Activated CD4-positive, CD25-positive, alpha-beta regulatory T cell treated with anti-CD3 and anti-CD28 coated beads, Interleukin-2, amount 50 U/mL, for 24 hours (primary cell): Measurements from ENCODE around the gene FGFBP3.

Source experiments
- ATAC-seq, 2 donors: fragments of 150-1000 bp; cut with Tn5 transposase; one replicate each; pipeline ENCODE4 v1.10.0; 2021; ENCODE audit warnings: mild to moderate bottlenecking in 1 of 2, moderate library complexity in 1 of 2

FGFBP3 gene, protein sequence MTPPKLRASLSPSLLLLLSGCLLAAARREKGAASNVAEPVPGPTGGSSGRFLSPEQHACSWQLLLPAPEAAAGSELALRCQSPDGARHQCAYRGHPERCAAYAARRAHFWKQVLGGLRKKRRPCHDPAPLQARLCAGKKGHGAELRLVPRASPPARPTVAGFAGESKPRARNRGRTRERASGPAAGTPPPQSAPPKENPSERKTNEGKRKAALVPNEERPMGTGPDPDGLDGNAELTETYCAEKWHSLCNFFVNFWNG

DNA sequence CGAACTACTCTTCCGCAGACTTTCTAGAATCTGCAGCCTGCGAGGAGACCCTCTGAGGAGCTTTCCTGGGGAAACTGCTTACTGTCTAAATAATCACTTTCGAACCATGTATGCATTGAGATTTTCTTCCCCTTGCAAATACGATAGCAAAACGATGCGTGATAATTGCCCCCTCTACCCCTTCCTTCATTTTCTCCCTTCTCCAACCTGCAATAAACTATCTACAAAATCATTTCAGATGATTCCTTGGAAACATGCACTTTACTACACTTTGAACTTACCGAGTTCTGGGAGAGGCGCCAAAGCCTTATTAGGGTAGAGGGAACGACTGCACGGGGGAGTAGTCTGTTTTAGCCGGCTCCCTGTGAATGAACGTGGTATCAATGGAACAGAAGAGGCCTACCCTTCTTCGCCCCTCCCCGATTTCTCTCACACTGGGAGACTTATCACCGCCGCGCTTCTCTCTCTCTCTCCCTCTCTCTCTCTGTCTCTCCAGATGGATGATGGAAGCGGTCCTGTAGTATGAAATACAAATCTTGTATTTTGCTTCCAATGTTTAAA, at the start of gene FGFBP3:
Gene FGFBP3, minus strand, starts transcription at position 370 of the 561 bp plus-strand sequence. CDS start 517 bp downstream, outside the sequence.
- peak in 1 of 2 donors; percentile 10 for ATAC-seq

DNA sequence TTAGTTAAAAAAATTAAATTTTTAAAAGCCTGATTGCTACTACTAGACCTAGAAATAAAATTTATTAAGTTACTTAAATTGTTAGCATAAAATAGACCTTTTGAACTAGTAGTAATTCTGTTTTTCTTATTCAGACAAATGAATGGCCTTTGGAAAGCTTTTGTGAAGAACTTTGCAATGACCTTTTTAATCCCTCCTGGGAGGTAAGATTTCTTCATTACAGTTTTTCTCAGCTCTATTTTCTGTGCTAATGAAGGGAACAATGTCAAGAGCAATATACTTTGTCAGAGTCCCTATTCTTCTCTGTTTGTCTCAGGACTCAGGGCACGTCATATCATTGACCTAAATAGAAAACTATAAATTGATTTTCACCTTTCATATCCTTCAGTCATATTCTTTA, 47.8 kb upstream of the FGFBP3 start:
- no peak for ATAC-seq

DNA sequence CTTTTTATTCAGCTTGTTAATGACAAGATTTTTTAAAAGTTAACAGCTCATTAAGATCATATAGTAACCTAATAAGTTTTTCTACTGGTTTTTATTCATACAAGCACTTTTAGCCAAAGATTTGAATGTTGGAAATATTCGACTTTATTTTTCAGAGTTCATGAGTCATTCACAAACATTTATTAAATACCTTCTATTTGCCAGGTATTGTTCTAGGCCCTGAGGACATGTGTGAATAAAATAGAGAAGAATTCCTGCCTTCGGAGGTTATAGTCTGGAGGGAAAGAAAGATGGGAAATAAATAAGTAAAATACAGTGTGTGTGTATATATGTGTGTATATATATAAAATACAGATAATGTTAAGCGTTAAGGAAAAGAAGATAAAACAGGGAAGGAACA, 45.8 kb upstream of the FGFBP3 start:
- no peak for ATAC-seq

DNA sequence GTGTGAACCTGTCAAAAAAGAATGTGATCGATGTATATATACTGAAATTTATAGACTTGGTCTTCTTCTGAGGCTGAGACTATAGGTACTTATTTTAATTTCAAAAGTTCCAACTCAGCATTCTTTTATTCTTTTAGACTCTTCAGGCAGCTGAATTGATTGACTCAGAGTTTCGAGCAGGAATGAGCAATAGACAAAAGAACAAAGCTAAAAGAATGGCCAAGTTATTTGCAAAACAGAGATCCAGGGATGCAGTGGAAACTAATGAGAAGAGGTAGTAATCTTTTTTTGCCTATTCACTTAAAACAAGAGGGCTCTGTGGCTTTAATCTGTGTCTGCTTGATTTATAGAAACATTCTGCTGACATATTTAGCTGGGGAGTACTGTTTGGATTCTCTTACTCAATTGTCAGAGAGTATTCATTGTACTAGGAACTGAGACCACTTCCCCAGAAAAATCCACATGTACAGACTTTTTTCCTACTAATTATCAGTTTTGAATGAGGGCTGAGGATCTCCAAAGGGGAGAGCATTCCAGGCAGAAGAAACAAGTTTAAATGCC, 44.4 kb upstream of the FGFBP3 start:
- no peak for ATAC-seq

DNA sequence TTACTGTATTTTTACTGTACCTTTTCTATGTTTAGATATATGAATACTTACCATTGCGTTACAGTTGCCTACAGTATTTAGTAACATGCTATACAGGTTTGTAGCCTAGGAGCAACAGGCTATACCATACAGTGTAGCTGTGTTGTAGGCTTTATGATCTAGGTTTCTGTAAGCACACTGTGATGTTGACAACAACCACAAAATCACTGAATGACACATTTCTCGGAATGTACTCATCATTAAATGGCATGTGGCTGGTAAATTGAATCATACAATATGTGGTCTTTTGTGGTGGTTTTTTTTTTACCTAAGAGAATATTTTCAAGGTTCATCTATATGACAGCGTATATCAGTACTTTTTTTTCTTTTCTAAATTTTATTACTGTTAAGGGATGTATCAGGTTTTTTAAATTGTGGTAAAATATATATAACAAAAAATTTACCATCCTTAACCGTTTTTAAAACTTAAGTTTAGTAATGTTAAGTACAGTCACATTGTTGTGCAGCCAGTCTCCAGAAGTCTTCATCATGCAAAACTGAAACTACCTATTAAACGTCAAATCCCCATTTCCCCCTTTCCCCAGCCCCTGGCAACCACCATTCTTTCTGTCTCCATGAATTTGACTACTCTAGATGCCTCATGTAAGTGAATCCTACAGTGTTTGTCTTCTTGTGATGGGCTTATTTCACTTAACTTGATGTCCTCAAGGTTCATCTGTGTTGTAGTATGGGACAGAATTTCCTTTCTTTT, 35.8 kb upstream of the FGFBP3 start:
- ATAC-seq = peak; percentile 97

DNA sequence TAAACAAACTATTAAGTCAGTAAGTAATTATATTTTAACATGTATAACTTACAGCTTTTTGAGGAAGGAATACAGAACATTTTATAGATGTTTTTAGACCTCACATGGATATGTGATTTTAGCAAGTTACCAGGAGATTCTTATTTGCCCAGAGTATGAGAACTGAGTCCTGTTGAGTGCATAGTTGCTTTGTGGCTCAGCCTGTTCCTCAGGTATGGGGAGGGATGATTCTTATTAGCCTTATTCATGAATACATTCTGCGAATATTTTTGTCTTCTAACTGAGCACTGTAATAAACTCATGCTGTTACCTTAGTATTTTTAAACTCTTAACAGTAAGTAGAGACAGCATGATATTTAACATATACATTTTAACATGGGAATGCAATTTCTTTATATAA, 32.1 kb upstream of the FGFBP3 start:
- no peak for ATAC-seq

DNA sequence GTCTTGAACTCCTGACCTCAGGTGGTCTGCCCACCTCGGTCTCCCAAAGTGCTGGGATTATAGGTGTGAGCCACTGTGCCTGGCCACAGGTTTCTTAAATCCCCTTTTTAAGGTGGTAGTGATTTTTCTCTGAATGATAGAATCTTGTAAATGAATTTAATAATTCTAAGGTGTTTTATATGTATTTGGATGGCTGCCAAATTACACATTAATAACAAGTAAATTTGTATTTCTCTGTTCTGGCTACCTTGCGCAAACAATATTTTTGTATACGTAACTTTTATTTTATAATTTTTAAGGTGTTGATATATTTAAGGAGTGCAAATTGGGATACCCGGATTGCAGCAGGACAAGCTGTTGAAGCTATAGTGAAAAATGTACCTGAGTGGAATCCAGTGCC, 30.4 kb upstream of the FGFBP3 start:
- no peak for ATAC-seq

DNA sequence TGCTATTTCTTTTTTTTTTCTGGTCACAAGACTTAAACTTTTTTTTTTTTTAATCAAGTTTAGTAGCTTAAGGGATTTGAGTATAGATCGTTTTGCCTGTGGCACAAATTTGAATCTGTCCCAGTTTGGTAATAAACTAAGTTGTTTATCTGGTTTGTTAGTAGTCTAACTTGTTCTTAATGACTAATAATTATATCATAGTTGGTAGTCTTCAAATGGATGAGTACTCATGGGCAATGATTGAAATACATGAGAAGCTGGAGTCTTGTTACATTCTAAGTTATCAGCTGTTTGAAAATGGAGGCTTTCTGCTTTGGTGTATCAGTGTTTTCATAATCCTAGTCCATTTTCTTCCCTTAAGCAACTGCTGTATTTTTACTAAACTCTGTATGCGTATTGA, 26.6 kb upstream of the FGFBP3 start:
- no peak for ATAC-seq

DNA sequence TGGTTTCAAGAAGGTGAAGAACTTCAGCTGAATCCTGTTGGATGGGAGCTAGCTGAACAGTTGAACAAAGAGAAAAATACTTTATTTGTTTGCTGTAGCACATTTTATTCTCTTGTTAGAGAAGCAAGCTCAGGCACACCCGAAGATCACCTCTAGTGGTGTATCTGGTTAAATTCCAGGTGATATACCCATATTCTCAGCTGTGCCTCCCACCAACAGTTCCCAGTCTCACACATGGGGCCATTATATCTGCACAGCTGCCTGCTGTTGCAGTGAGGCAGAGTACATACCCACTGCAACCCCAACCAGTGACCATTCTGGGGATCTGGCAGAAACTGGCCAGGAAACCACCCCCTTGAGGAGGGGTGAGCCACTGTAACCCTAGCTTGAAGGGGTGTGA, 23.5 kb upstream of the FGFBP3 start:
- no peak for ATAC-seq

DNA sequence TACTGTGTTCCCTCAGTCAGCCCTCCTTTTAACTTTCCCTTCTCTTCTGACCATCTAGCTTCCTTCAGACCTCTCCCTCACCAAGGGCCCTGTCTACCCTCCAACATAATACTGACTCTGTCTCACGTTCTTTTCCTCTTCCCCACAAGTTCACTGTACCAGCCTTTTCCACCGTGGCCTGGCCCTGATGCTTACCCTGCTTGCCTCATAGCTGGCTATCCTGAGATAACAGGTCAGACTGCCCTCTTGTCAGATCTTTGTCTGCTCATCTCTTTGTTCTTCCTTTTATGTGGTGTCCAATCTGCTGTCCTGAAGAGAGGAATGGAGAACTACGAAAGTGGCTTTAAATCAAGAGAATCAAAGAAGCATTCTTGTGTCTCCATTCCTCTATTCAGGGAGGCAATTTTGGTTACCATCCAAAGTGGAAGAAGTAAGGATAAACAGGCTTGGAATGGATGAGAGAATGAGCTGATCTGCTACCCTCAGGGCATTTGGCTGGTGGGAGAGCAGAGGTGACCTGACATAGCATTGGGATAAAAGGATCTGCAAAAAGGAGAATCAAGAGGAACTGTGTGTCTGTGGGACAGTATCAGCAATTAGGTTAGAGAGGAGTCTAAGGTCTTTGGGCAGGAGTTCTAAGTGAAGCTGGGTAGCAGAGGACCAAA, 22.4 kb upstream of the FGFBP3 start:
- no peak for ATAC-seq

DNA sequence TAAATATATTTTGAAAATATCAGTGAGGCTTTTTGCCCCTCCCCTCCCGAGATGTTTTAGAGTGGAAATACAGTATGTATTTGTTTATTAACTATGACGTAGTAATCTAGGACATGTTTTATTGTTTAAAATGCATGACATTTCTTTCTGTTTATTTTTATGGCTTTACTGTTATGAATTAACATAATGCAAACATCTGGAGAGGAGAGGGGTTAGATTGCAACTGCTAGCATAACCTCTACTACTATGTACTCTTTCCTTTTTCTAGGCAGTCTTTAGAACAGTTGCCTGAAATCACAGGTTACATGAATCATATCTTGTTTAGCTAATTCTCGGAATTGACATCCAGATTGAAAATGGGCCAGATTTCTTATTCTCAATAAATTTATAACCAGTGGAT, 21.7 kb upstream of the FGFBP3 start:
- ATAC-seq = no peak

DNA sequence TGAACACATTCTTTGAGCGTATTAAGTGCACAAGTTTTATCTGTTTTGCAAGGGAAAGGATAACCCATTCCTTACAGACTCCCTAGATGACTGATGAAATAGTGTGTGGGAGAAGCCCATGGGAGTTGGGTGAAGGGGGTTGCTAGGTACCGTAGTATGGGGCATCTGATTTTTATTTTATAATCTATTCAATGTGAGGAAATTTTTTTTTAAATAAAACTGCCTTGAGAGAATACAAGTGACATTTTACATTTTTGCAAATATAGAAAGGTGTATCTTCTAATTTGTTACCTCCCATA, 15.7 kb upstream of the FGFBP3 start:
- ATAC-seq = no peak

DNA sequence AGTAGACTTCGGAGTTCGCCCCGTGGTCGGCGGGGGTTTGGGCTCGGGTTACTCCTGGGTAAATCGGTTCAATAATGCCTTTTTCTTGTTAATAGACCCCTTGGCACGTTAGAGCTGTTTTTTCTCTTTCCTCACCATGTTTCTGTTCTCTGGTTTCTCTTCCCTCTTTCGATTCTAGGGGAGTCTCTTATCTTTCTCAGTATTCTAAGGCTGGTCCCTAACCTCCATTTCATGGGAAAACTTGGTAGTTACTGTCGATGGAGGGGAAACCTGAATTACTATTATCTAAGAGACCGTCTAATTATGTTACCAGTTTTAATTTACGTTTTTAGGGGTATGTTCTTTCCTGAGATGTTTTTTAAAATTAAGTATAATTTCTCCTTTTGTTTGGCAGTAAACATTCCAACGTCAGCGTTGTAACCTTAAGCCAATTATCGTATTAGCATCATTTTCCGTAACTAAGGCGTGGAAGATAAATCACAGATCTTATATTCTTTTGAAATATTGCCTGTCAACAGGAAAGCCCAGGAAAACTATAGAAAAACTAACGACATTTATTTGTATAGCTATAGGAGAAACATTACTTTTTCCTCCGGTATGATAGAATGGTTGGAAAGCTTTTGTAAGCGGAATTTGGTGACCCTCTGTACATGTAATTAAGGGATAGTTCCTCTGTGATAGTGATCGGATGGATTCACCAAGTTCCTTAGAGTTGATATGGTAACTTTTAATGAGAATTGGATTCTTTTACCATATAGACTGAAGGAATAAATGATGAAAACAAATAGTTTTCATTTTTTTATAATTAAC, 15.1 kb upstream of the FGFBP3 start:
- ATAC-seq = no peak

DNA sequence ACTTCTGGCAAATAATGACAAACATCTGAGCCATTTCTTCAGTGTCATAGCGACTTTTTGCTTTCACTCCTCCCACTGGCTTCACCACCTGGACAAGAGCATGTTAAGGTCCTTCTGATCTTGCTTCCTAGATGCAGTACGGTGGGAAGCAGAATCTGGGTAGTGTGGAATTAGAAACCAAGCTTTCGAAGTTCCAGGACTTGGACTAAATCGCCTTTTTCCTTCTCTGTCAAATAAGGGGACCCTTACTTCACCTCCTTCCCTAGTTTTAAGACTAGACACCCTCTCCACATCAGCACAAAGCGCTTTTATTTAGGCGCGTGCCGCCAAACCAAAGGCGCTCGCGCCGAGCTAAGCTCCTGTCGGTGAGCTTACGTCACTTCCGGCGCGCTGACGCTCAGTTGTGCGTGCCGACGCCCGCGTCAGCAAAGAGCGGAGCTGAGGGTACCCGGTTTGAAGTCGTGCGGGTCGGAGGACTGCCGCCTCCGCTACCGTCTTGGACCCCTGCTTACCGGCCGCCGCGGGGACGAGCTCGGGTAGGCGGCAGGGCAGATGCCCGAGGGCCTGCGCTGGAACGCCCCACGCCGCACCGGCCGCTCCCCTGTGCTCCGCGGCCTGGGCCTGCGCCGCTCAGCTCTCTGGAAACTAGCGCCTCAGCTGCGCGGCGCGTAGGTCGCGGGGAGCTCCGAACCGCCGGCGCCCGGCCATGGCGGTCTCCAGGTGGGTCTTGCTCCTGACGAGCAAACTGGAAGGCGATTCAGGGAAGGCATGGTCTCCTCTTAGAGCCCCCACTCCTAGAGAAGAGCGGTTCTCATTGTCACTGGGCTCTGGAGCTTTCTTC, 14.3 kb upstream of the FGFBP3 start, which contains the start of gene BTAF1:
Gene BTAF1, plus strand, starts transcription at position 400 of the 841 bp plus-strand sequence. Its CDS starts 307 bp downstream, at position 707.
- peak; percentile 97 to 98 for ATAC-seq

DNA sequence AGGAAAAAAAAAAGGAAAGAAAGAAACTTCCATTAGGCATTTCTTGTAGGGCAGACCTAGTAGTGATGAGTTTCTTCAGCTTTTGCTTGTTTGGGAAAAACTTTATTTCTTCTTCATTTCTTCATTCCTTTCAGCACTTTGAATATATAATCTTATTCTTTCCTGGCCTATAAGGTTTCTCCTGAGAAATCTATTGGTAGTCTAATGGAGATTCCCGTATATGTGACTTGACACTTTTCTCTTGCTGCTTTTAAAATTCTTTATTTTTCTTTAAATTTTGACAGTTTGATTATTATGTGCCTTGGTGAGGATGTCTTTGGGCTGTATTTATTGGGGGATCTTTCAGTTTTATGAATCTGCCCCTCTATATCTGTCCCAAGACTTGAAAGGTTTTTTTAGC, 10.4 kb upstream of the FGFBP3 start:
- ATAC-seq = no peak

DNA sequence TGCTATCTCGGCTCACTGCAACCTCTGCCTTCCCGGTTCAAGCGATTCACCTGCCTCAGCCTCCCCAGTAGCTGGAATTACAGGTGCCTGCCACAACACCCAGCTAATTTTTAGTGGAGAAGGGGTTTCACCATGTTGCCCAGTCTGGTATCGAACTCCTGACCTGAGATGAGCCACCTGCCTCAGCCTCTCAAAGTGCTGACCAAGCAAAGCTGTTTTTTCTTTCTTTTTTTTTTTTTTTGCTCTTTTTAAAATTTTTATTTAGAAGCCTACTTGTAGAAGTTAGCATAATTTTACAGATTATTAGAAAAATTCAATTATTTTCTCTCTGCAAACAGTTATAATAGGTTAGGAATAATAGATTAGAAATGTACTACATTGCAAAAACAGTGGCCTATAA, 1.2 kb upstream of the FGFBP3 start:
- no peak for ATAC-seq

DNA sequence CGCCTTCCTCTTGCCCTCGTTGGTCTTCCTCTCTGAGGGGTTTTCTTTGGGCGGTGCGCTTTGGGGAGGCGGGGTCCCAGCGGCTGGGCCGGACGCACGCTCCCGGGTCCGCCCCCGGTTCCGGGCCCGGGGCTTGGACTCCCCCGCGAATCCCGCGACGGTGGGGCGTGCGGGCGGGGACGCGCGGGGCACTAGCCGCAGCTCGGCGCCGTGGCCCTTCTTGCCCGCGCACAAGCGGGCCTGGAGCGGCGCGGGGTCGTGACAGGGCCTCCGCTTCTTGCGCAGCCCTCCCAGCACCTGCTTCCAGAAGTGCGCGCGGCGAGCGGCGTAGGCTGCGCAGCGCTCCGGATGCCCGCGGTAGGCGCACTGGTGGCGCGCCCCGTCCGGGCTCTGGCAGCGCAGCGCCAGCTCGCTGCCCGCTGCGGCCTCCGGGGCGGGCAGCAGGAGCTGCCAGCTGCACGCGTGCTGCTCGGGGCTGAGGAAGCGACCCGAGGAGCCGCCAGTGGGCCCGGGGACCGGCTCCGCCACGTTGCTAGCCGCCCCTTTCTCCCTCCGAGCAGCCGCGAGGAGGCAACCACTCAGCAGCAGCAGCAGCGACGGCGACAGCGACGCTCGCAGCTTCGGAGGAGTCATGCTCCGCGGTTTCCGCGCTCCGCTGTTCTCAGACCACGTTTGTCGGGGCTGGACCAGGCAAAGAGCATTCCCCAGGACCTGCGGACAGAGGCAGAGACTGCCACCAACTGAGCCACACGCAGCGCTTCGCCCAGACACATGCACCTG, 759 bp downstream of the FGFBP3 start:
- peak; percentile 90 to 92 for ATAC-seq

DNA sequence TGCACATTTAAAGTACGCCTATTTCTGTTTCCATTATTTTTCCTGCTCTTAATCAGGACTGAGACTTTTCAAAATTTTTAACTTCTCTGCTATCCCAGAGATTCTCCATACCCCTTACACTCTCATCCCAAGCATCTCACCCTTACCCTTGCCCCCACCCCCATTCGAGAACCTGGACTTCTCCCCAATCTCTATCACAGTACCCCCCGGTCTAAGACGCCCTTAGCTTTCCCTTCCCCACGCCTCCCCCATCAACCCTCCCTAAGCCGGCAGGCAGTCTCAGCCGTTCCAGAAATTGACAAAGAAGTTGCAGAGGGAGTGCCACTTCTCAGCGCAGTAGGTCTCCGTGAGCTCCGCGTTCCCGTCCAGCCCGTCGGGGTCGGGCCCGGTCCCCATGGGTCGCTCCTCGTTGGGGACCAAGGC, 1.4 kb downstream of the FGFBP3 start:
- ATAC-seq = no peak

DNA sequence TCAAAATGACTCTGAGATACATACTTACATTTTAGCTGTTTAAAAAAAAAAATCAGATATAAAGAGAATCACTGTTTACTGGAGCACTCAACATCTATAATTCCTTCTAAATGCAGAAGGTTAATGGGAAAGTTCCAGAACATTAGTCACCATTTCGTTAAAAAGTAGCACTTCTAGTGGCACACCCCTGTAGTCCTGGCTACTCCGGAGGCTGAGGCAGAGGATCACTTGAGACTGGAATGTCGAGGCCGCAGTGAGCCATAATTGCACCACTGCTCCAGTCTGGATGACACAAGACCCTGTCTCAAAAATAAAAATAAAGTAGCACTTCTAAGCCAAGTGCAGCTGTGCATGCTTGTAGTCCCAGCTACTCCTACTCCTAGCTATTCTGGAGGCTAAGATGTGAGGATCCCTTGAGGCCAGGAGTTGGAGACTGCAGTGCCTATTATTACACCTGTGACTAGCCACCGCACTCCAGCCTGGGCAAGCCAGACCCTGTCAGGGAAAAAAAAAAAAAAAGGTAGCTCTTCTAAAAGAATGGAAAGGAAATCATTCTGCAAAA, 2.2 kb downstream of the FGFBP3 start:
- no peak for ATAC-seq
